Upper lobe of left lung (tissue), 4 donors: Measurements from ENCODE around the gene UNC5C.
"Not testable (repeated sequence)": the region's sequence is repeated elsewhere in the genome, so short reads cannot be mapped to it uniquely, and the experiment has no call there.

ENCODE experiments used
- POLR2AphosphoS5 ChIP-seq, 2 donors: sonication (generic); formaldehyde crosslinking; IDR thresholded peaks; one replicate each; pipeline ENCODE4 v1.5.1; 2017; ENCODE audit warnings: antibody characterized with exemption in 2 of 2
- TF ChIP-seq, protein P1 (sequence below), 6 experiments: fragments of 450-650 bp in 4 of 6; fragments of 200-600 bp in 2 of 6; sonication (generic) in 2 of 6; IDR thresholded peaks; one replicate each; pipeline ENCODE4 v1.5.1; 2016 to 2019; ENCODE audit warnings: antibody characterized with exemption in 6 of 6

DNA sequence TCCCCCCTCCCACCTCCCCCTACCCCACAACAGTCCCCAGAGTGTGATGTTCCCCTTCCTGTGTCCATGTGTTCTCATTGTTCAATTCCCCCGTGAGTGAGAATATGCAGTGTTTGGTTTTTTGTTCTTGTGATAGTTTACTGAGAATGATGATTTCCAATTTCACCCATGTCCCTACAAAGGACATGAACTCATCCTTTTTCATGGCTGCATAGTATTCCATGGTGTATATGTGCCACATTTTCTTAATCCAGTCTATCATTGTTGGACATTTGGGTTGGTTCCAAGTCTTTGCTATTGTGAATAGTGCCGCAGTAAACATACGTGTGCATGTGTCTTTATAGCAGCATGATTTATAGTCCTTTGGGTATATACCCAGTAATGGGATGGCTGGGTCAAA is 377.4 kb downstream of the UNC5C start:
- TF ChIP-seq, protein P1, sequence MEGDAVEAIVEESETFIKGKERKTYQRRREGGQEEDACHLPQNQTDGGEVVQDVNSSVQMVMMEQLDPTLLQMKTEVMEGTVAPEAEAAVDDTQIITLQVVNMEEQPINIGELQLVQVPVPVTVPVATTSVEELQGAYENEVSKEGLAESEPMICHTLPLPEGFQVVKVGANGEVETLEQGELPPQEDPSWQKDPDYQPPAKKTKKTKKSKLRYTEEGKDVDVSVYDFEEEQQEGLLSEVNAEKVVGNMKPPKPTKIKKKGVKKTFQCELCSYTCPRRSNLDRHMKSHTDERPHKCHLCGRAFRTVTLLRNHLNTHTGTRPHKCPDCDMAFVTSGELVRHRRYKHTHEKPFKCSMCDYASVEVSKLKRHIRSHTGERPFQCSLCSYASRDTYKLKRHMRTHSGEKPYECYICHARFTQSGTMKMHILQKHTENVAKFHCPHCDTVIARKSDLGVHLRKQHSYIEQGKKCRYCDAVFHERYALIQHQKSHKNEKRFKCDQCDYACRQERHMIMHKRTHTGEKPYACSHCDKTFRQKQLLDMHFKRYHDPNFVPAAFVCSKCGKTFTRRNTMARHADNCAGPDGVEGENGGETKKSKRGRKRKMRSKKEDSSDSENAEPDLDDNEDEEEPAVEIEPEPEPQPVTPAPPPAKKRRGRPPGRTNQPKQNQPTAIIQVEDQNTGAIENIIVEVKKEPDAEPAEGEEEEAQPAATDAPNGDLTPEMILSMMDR (IDR thresholded peaks at IDR 0.05), result not testable (repeated sequence)
- TF ChIP-seq POLR2AphosphoS5 (IDR thresholded peaks at IDR 0.05), result not testable (repeated sequence)
